ENCODE measurements around the gene GMDS. TPM values are rescaled to one million over a fixed set of nuclear protein-coding genes. Genes with fewer than 3 reads are reported as not detected.
A peak's percentile ranks its signal among the peaks of the same experiment; 100 is the strongest.

Gene GMDS
- total and polyA plus RNA-seq, 2 experiments from 2014 or later, result 30.1 to 36.5 TPM

DNA sequence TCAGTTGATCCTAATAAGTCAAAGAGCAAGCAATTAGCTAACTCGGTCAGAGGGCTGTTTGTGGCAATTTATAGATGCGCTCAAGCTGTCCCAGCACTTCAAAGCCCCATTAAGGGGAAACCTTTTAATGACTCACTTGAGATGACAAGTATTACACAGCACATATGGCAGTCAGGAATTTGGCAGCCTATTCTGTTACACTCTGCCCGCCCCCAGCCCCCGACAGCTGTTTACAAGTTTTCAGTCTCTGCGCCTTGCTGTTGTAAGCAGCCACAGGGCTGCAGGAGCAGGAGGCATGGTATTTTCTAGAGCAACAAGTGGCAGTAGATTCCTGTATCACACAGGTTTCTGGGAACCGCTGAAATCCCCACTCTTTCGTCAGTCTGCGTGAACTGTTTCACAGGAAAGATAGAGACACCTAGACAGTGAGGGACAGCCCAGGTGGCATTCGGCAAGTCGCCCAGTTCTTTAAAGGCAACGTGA is 372.7 kb downstream of the GMDS start:
- no peaks in the 10 kb centered on the region for H3K36me3 Mint-ChIP-seq (ENCODE audit: low read depth)
- DNase-seq (ENCODE audit: low spot score) (peak; percentile 65), ATAC-seq (peak; percentile 55)
- no peaks in the 10 kb centered on the region for H3K27me3 ChIP-seq (ENCODE audit: insufficient read depth)
- H3K27ac ChIP-seq (ENCODE audit: low read depth), result peak overlapping the region; percentile 40; the same call in 1 of the 2 replicates
- no peaks in the 10 kb centered on the region for H3K79me2 ChIP-seq (replicated peaks; ENCODE audit: insufficient read depth)
- peak overlapping the region; percentile 40; the same call in 1 of the 2 replicates for H3K27ac Mint-ChIP-seq
- no peaks in the 10 kb centered on the region for H3K9me3 Mint-ChIP-seq
- no peak overlapping the region for H2AFZ ChIP-seq
- H3K4me1 ChIP-seq (ENCODE audit: insufficient read depth), result peaks cover 40% of the 10 kb centered on the region
- TF ChIP-seq EZH2phosphoT487 (IDR thresholded peaks at IDR 0.05; ENCODE audit: unreplicated experiment) (no peak), ZNF114 (CRISPR knock-in tag; IDR thresholded peaks at IDR 0.05) (no peak), REST (IDR thresholded peaks at IDR 0.05; ENCODE audit: unreplicated experiment) (no peak), CREB1 (CRISPR knock-in tag; IDR thresholded peaks at IDR 0.05; ENCODE audit: low read depth) (no peak), EZH2 (IDR thresholded peaks at IDR 0.05; ENCODE audit: low read depth, unreplicated experiment) (no peak), ZNF331 (CRISPR knock-in tag; IDR thresholded peaks at IDR 0.05; ENCODE audit: low read depth) (no peak), POLR2AphosphoS5 (IDR thresholded peaks at IDR 0.05; ENCODE audit: low read depth) (no peak), JUNB (IDR thresholded peaks at IDR 0.05; ENCODE audit: unreplicated experiment) (no peak), STAT1 (IDR thresholded peaks at IDR 0.05; ENCODE audit: unreplicated experiment) (no peak)
- TF ChIP-seq, protein P1, sequence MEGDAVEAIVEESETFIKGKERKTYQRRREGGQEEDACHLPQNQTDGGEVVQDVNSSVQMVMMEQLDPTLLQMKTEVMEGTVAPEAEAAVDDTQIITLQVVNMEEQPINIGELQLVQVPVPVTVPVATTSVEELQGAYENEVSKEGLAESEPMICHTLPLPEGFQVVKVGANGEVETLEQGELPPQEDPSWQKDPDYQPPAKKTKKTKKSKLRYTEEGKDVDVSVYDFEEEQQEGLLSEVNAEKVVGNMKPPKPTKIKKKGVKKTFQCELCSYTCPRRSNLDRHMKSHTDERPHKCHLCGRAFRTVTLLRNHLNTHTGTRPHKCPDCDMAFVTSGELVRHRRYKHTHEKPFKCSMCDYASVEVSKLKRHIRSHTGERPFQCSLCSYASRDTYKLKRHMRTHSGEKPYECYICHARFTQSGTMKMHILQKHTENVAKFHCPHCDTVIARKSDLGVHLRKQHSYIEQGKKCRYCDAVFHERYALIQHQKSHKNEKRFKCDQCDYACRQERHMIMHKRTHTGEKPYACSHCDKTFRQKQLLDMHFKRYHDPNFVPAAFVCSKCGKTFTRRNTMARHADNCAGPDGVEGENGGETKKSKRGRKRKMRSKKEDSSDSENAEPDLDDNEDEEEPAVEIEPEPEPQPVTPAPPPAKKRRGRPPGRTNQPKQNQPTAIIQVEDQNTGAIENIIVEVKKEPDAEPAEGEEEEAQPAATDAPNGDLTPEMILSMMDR (conservative IDR thresholded peaks at IDR 0.05; ENCODE audit: low read depth in 2 of 2), result no peak
- TF ChIP-seq, protein P2, sequence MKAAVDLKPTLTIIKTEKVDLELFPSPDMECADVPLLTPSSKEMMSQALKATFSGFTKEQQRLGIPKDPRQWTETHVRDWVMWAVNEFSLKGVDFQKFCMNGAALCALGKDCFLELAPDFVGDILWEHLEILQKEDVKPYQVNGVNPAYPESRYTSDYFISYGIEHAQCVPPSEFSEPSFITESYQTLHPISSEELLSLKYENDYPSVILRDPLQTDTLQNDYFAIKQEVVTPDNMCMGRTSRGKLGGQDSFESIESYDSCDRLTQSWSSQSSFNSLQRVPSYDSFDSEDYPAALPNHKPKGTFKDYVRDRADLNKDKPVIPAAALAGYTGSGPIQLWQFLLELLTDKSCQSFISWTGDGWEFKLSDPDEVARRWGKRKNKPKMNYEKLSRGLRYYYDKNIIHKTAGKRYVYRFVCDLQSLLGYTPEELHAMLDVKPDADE (IDR thresholded peaks at IDR 0.05), result no peak
- no peak overlapping the region for H3K4me3 Mint-ChIP-seq
- H3K36me3 ChIP-seq (ENCODE audit: insufficient read depth), result no peaks in the 10 kb centered on the region
- H3K27me3 Mint-ChIP-seq (ENCODE audit: insufficient read depth, low read depth, poor library complexity), result peaks cover 5% of the 10 kb centered on the region
- H4K20me1 ChIP-seq (replicated peaks; ENCODE audit: insufficient read depth), result no peaks in the 10 kb centered on the region
- peak overlapping the region; percentile 2; the same call in 1 of the 2 replicates for H3K4me2 ChIP-seq
- H3K4me1 Mint-ChIP-seq, result peaks cover 49% of the 10 kb centered on the region
- H3K4me3 ChIP-seq, result no peak overlapping the region
- no peaks in the 10 kb centered on the region for H3K9me2 ChIP-seq (ENCODE audit: insufficient read depth)
- no peaks in the 10 kb centered on the region for H3F3A ChIP-seq (replicated peaks; ENCODE audit: low read depth)
